ENCODE data around the gene GNAZ. TPM values are rescaled to one million over a fixed set of nuclear protein-coding genes. Genes with fewer than 3 reads are reported as not detected.
A peak's percentile ranks its signal among the peaks of the same experiment; 100 is the strongest.

The GNAZ gene
- total and polyA plus RNA-seq, 2 of the 8 experiments (the other 6 are each of a cell fraction or from before 2014, with no cell fraction given) = 6.6 to 9.6 TPM

DNA sequence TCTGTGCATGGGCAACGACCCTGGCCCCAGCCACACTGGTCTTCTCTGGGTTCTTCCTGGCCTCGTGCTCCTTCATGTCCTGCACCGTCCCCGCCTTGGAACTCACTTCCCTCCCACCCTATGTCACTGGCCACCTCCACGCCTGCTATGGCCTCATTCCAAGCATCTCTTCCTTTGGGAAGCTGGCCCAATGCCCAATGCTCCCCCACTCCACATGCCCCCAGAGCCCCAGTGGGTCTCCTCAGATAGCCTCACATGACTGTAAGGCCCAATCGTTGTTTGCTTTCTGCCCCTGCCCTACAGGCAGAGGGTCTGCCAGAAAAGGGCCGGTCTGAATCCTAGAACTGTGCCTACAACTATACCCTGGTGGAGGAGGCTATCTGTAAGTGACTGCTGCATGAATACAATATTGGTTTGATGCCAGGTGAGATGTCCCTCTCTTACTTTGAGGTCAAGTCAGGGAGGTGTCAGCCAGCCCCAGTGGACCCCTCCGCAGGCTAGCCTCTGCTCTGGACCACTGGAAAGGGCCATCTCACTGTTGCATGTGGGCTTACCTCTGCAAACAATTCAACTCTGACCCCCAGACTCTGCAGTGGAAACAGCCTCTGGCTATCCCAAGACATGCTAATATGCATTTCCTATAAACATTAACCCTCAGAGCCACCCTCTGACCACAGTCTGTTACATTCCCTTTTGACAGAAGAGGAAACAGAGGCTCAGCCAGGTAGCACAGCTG is 2.1 kb upstream of the GNAZ start:
- H3K79me1 ChIP-seq (ENCODE audit: low read depth, low read length) = no peaks in the 10 kb centered on the region
- POLR2A ChIA-PET (ENCODE audit: partially characterized antibody) = no interaction called here
- no peak overlapping the region for H2BK20ac ChIP-seq (ENCODE audit: low read length)
- FAIRE-seq (no peak), DNase-seq (ENCODE audit: low read depth in 1 of 2, low spot score in 2 of 2) (no peak)
- H3K79me2 ChIP-seq (ENCODE audit: control insufficient read depth in 1 of 2, insufficient read depth in 2 of 2, low read length in 2 of 2) = no peaks in the 10 kb centered on the region
- no peaks in the 10 kb centered on the region for H3K36me3 ChIP-seq (ENCODE audit: control insufficient read depth in 2 of 4, insufficient read depth in 4 of 4, low read length in 3 of 4)
- H2BK15ac ChIP-seq (ENCODE audit: low read length) = no peak overlapping the region
- no peak overlapping the region for H2BK120ac ChIP-seq (replicated peaks; ENCODE audit: low read depth, low read length)
- no peak overlapping the region; a peak in 1 of 4 replicates for H3K4me2 ChIP-seq (ENCODE audit: insufficient read depth in 1 of 2, low read depth in 2 of 2, low read length in 2 of 2)
- no peak overlapping the region for H4K5ac ChIP-seq (ENCODE audit: insufficient read length, low read depth, low read length)
- peaks cover 11% of the 10 kb centered on the region; the same call in 1 of the 2 replicates for H3K23me2 ChIP-seq (ENCODE audit: low read depth, low read length)
- no peak overlapping the region for H3K56ac ChIP-seq (replicated peaks; ENCODE audit: insufficient read length, low read depth, low read length)
- WGBS, 2 experiments (ENCODE audit: extremely low coverage in 1 of 2, insufficient coverage in 1 of 2, insufficient read length in 1 of 2, insufficient replicate concordance in 2 of 2, low coverage in 1 of 2, low lambda C conversion rate in 2 of 2, missing lambda C conversion rate in 1 of 2) = 78% methylated on average over 8 of the region's 8 CpGs; no CpG with 5 or more reads in 1 of the 2 experiments
- peaks cover 0 to 10% (median 5%) of the 10 kb centered on the region in 4 experiments; a peak in 5 of 7 replicates for H3K4me1 ChIP-seq (replicated peaks in 1 of 4; ENCODE audit: control insufficient read depth in 3 of 4, insufficient read depth in 4 of 4, low read length in 3 of 4)
- H3K18ac ChIP-seq (ENCODE audit: extremely low read depth, low read length) = no peak overlapping the region
- no peak overlapping the region for H2AFZ ChIP-seq (ENCODE audit: low read length)
- peak overlapping the region; percentile 3; the same call in 1 of the 2 replicates for H2AK5ac ChIP-seq (ENCODE audit: low read depth, low read length)
- H4K8ac ChIP-seq (ENCODE audit: extremely low read depth, insufficient read depth, low read length) = no peak overlapping the region
- no peak overlapping the region for H3K27ac ChIP-seq (ENCODE audit: low read depth, low read length)
- H3K23ac ChIP-seq (ENCODE audit: insufficient read length) = no peak overlapping the region
- H3K14ac ChIP-seq (ENCODE audit: insufficient read length) = no peak overlapping the region
- peaks cover 6 to 14% of the 10 kb centered on the region in 2 experiments for H4K20me1 ChIP-seq (replicated peaks in 1 of 2; ENCODE audit: control insufficient read depth in 1 of 2, insufficient read depth in 2 of 2, low read length in 2 of 2)
- no peak overlapping the region for H2BK5ac ChIP-seq (ENCODE audit: low read depth, low read length)
- peaks cover 6 to 42% (median 37%) of the 10 kb centered on the region in 4 experiments for H3K27me3 ChIP-seq (replicated peaks in 1 of 4; ENCODE audit: control insufficient read depth in 3 of 4, extremely low read depth in 1 of 4, insufficient read depth in 3 of 4, low read length in 3 of 4)
- no peak overlapping the region for H3K4ac ChIP-seq (replicated peaks; ENCODE audit: insufficient read length, low read depth, low read length)
- CTCF ChIA-PET (ENCODE audit: partially characterized antibody) = interaction anchor here (2.4 to 5.2 kb wide), 2 partner anchors 27 to 111 kb away, joined by 7 to 25 read pairs; no protein-coding TSS in a partner anchor
- no peak overlapping the region for H4K91ac ChIP-seq (replicated peaks; ENCODE audit: insufficient read length, low read length)
- no peak overlapping the region for H3K9ac ChIP-seq (replicated peaks in 1 of 4; ENCODE audit: extremely low read depth in 1 of 4, low read depth in 3 of 4, low read length in 3 of 4)
- no peaks in the 10 kb centered on the region for H3K9me3 ChIP-seq (ENCODE audit: insufficient read depth in 2 of 2, low read depth in 1 of 2, low read length in 1 of 2)
- H2BK12ac ChIP-seq (ENCODE audit: low read depth, low read length) = 0 out of 2 replicates have a peak overlapping the region, but pooled peaks have one; percentile 0
- no peak overlapping the region for H3K4me3 ChIP-seq (ENCODE audit: extremely low read depth in 1 of 4, insufficient read depth in 2 of 4, low read depth in 3 of 4, low read length in 4 of 4)
- TF ChIP-seq BCL11A (IDR thresholded peaks at IDR 0.05; ENCODE audit: low read depth in 2 of 2, low read length in 2 of 2) = no peak
- TF ChIP-seq CBX5 (IDR thresholded peaks at IDR 0.05; ENCODE audit: low read depth, low read length) = no peak
- TF ChIP-seq POU5F1 (IDR thresholded peaks at IDR 0.05; ENCODE audit: low read depth, low read length) = no peak
- TF ChIP-seq EZH2 (IDR thresholded peaks at IDR 0.05; ENCODE audit: low read depth, low read length, severe bottlenecking) = no peak
- TF ChIP-seq TAF1 (IDR thresholded peaks at IDR 0.05; ENCODE audit: low read depth, low read length) = no peak
- TF ChIP-seq SAP30 (IDR thresholded peaks at IDR 0.05; ENCODE audit: insufficient read depth, insufficient replicate concordance, low read length) = no peak
- no peak for TF ChIP-seq RFX5 (IDR thresholded peaks at IDR 0.05; ENCODE audit: borderline replicate concordance, low read depth, low read length)
- TF ChIP-seq, protein P1, sequence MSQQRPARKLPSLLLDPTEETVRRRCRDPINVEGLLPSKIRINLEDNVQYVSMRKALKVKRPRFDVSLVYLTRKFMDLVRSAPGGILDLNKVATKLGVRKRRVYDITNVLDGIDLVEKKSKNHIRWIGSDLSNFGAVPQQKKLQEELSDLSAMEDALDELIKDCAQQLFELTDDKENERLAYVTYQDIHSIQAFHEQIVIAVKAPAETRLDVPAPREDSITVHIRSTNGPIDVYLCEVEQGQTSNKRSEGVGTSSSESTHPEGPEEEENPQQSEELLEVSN (IDR thresholded peaks at IDR 0.05) = no peak
- TF ChIP-seq, protein P2, sequence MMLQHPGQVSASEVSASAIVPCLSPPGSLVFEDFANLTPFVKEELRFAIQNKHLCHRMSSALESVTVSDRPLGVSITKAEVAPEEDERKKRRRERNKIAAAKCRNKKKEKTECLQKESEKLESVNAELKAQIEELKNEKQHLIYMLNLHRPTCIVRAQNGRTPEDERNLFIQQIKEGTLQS (IDR thresholded peaks at IDR 0.05; ENCODE audit: insufficient read depth, low read depth, low read length) = no peak
